Mammary epithelial cell (primary cell): Measurements from ENCODE around the gene FBRS.

Experiments
- EZH2 ChIP-seq: IDR thresholded peaks from 2 replicates; pipeline ENCODE4 v1.6.1; 2012; ENCODE audit warnings: low read length, inconsistent platforms, borderline replicate concordance
- TF ChIP-seq, protein P1 (sequence below), 2 donors: IDR thresholded peaks in 1 of 2; conservative IDR thresholded peaks in 1 of 2; 2 replicates each; pipeline ENCODE4 v1.5.1; 2011 to 2012; ENCODE audit warnings: inconsistent platforms in 2 of 2, low read length in 2 of 2, mild to moderate bottlenecking in 2 of 2, control low read depth in 1 of 2, low read depth in 1 of 2; ENCODE audit not compliant: insufficient read depth in 1 of 2; ENCODE audit errors: extremely low read depth in 1 of 2

DNA sequence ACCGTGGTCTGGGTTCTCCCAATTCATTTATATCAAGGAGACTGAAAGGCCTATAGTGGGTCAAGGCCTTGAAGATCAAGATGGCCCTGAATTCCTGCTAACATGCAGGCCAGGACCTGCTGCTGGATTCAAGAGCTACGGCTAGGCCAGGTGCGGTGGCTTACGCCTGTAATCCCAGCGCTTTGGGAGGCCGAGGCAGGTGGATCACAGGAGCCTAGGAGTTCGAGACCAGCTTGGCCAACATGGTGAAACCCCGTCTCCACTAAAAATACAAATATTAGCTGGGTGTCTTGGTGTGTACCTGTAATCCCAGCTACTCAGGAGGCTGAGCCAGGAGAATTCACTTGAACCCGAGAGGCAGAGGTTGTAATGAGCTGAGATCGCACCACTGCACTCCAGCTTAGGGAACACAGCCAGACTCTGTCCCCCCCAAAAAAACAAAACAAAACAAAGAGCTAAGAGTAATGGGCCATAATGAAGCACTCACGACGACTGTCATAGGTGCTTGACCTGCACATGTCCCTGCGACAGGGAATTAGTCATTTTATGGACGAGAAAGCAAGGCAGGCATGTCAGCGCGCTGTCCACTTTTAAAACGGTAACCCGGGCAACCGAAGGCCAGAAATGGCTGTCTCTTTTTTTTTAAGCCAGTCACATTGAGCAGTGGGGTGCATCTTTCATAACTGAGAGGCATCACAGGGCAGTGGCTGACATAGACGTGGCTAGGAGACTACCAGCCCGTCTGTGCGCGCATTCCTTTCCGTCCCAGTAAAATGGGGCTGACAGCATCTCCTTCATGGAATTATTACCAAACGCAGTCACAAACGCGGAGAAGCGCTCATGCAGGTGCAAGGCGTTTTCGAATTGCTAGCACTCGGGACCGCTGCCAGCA is 1.0 kb upstream of the FBRS start:
- TF ChIP-seq, protein P1, sequence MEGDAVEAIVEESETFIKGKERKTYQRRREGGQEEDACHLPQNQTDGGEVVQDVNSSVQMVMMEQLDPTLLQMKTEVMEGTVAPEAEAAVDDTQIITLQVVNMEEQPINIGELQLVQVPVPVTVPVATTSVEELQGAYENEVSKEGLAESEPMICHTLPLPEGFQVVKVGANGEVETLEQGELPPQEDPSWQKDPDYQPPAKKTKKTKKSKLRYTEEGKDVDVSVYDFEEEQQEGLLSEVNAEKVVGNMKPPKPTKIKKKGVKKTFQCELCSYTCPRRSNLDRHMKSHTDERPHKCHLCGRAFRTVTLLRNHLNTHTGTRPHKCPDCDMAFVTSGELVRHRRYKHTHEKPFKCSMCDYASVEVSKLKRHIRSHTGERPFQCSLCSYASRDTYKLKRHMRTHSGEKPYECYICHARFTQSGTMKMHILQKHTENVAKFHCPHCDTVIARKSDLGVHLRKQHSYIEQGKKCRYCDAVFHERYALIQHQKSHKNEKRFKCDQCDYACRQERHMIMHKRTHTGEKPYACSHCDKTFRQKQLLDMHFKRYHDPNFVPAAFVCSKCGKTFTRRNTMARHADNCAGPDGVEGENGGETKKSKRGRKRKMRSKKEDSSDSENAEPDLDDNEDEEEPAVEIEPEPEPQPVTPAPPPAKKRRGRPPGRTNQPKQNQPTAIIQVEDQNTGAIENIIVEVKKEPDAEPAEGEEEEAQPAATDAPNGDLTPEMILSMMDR (conservative IDR thresholded peaks at IDR 0.05 in 1 of 2, IDR thresholded peaks at IDR 0.05 in 1 of 2; ENCODE audit: extremely low read depth in 1 of 2, insufficient read depth in 1 of 2, low read depth in 1 of 2, low read length in 2 of 2): no peak
- no peak for TF ChIP-seq EZH2
